CD4-positive, alpha-beta T cell (primary cell): Measurements from ENCODE around the gene HOPX. TPM values are rescaled to one million over a fixed set of nuclear protein-coding genes. Genes with fewer than 3 reads are reported as not detected.
"Not testable (repeated sequence)": the region's sequence is repeated elsewhere in the genome, so short reads cannot be mapped to it uniquely, and the experiment has no call there.

Source experiments
- ATAC-seq: fragments of 200-7000 bp; cut with Tn5 transposase; one replicate; pipeline ENCODE4 v1.10.0; 2022; ENCODE audit warnings: mild to moderate bottlenecking; ENCODE audit not compliant: poor library complexity
- CTCF ChIA-PET: fragments of 350-600 bp; sonication (Branson Sonifier 250); formaldehyde crosslinking; loops from one replicate; lab custom pipeline; 2021; ENCODE audit warnings: antibody characterized with exemption, inconsistent platforms; lab: Charles Lee
- POLR2A ChIA-PET: fragments of 350-600 bp; sonication (Branson Sonifier 250); formaldehyde crosslinking; loops from one replicate; lab custom pipeline; 2021; ENCODE audit warnings: antibody characterized with exemption, inconsistent platforms; lab: Charles Lee
- DNase-seq, 14 experiments: peaks; one replicate each; pipeline ENCODE4 v3.0.0-alpha.2; 2013 to 2020; ENCODE audit warnings: mixed read lengths in 2 of 14
- H3K27ac ChIP-seq, 2 donors: one replicate each; pipeline versions ENCODE4 v1.5.1 to v1.7.0; 2013; ENCODE audit warnings: low read length in 2 of 2, low read depth in 1 of 2, mild to moderate bottlenecking in 1 of 2
- H3K27me3 ChIP-seq, 2 experiments: 1 replicate in 1 of 2; 2 replicates in 1 of 2; pipeline versions ENCODE4 v1.6.1 to v1.7.0; 2013; ENCODE audit warnings: low read length in 2 of 2, control low read depth in 1 of 2, mild to moderate bottlenecking in 1 of 2, moderate library complexity in 1 of 2; ENCODE audit not compliant: insufficient read depth in 2 of 2, control insufficient read depth in 1 of 2
- H3K36me3 ChIP-seq: one replicate; pipeline ENCODE4 v1.6.1; 2013; ENCODE audit warnings: low read length, control low read depth; ENCODE audit not compliant: insufficient read depth
- H3K4me1 ChIP-seq: one replicate; pipeline ENCODE4 v1.6.1; 2013; ENCODE audit warnings: low read length, control low read depth; ENCODE audit not compliant: insufficient read depth
- H3K4me3 ChIP-seq: one replicate; pipeline ENCODE4 v1.5.1; 2013; ENCODE audit warnings: mild to moderate bottlenecking, low read length, moderate library complexity
- H3K9me3 ChIP-seq, 2 experiments: 1 replicate in 1 of 2; 2 replicates in 1 of 2; pipeline versions ENCODE4 v1.6.1 to v1.7.0; 2013; ENCODE audit warnings: low read length in 2 of 2, mild to moderate bottlenecking in 2 of 2, control low read depth in 1 of 2, moderate library complexity in 1 of 2; ENCODE audit not compliant: control insufficient read depth in 1 of 2, insufficient read depth in 1 of 2
- H3K27ac Mint-ChIP-seq: one replicate; pipeline ENCODE4 v1.8.0; 2020; ENCODE audit warnings: mixed read lengths
- H3K27me3 Mint-ChIP-seq: one replicate; pipeline ENCODE4 v1.8.0; 2021; ENCODE audit warnings: mixed read lengths
- H3K36me3 Mint-ChIP-seq: one replicate; pipeline ENCODE4 v1.8.0; 2021; ENCODE audit warnings: low read depth, mixed read lengths
- H3K4me1 Mint-ChIP-seq: one replicate; pipeline ENCODE4 v1.8.0; 2021; ENCODE audit warnings: low read depth, mixed read lengths
- H3K4me3 Mint-ChIP-seq: one replicate; pipeline ENCODE4 v1.8.0; 2020; ENCODE audit warnings: mild to moderate bottlenecking, mixed read lengths
- H3K9me3 Mint-ChIP-seq: one replicate; pipeline ENCODE4 v1.8.0; 2020; ENCODE audit warnings: mixed read lengths
- intact Hi-C, 2 experiments: fragments of 100-400 bp; cut with DNase I in 1 of 2; cut with micrococcal nuclease in 1 of 2; formaldehyde crosslinking; loops; one replicate each; pipeline versions ENCODE4 v1.15.1 to v1.9.0; 2023 to 2025; cut with DNase I, micrococcal nuclease
- total RNA-seq, 174 experiments: library from RNA in 2 of 174; stranded (reverse) in 2 of 174; gene quantifications; one replicate each; pipeline ENCODE4 v1.2.3 and lab custom pipeline; 2021 to 2026
- TF ChIP-seq, protein P1 (sequence below): fragments of 200-600 bp; IDR thresholded peaks from one replicate; pipeline ENCODE4 v1.8.0; 2022; ENCODE audit warnings: antibody characterized with exemption, mild to moderate bottlenecking

HOPX gene
- total RNA-seq, 2 experiments from 2014 or later, result 4.3 to 5.9 TPM

DNA sequence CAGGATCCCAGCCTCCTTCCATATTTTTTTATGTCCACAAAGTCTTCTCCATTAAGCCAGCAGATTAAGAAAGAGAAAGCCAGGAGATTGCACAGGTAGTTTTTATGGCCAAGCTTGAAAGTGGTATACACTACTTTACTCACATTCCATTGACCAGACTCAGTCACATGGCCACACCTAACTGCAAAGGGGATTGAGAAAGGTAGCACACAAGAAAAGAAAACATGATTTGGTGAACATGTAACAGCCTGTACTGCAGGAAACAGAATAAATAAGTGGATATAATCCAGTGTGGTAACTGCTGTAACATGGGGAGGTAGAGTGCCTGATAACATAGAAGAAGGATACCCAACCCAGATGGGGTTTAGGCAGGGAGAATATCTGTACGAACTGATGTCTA is 43.9 kb downstream of the HOPX start:
- Histone ChIP-seq H3K27ac (no peak overlapping the region), H3K4me1 (no peaks in the 10 kb centered on the region), H3K9me3 (no peaks in the 10 kb centered on the region), H3K27me3 (no peaks in the 10 kb centered on the region), H3K4me3 (no peak overlapping the region), H3K36me3 (no peaks in the 10 kb centered on the region)
- ATAC-seq, result no peak
- peaks cover 9% of the 10 kb centered on the region for H3K4me1 Mint-ChIP-seq
- no peaks in the 10 kb centered on the region for H3K36me3 Mint-ChIP-seq
- H3K4me3 Mint-ChIP-seq, result no peak overlapping the region
- no peaks in the 10 kb centered on the region for H3K9me3 Mint-ChIP-seq
- intact Hi-C loops, result no loop called here
- ChIA-PET CTCF (no interaction called here), POLR2A (no interaction called here)
- no peak for DNase-seq
- H3K27me3 Mint-ChIP-seq, result no peaks in the 10 kb centered on the region
- TF ChIP-seq, protein P1, sequence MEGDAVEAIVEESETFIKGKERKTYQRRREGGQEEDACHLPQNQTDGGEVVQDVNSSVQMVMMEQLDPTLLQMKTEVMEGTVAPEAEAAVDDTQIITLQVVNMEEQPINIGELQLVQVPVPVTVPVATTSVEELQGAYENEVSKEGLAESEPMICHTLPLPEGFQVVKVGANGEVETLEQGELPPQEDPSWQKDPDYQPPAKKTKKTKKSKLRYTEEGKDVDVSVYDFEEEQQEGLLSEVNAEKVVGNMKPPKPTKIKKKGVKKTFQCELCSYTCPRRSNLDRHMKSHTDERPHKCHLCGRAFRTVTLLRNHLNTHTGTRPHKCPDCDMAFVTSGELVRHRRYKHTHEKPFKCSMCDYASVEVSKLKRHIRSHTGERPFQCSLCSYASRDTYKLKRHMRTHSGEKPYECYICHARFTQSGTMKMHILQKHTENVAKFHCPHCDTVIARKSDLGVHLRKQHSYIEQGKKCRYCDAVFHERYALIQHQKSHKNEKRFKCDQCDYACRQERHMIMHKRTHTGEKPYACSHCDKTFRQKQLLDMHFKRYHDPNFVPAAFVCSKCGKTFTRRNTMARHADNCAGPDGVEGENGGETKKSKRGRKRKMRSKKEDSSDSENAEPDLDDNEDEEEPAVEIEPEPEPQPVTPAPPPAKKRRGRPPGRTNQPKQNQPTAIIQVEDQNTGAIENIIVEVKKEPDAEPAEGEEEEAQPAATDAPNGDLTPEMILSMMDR, result no peak
- no peak overlapping the region for H3K27ac Mint-ChIP-seq

DNA sequence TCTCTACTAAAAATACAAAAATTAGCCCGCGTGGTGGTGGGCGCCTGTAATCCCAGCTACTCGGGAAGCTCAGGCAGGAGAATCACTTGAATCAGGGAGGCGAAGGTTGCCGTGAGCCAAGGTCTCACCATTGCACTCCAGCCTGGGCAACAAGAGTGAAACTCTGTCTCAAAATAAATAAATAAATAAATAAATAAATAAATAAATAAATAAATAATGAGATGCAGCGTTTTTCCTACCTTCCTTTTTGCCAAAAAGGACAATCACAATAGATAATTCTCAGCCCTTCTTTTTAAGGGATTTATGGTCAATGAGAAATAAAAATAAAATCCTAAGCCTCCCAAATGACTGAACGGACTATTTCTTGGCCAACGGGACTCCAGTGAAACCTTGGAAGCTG is 46.1 kb downstream of the HOPX start:
- H3K36me3 ChIP-seq, POLR2A ChIA-PET, H3K4me1 Mint-ChIP-seq, DNase-seq, H3K4me1 ChIP-seq, CTCF ChIA-PET, ATAC-seq, H3K27me3 Mint-ChIP-seq, H3K27ac ChIP-seq, H3K4me3 ChIP-seq, H3K27ac Mint-ChIP-seq, H3K36me3 Mint-ChIP-seq, intact Hi-C loops, H3K9me3 ChIP-seq, H3K27me3 ChIP-seq, H3K9me3 Mint-ChIP-seq, H3K4me3 Mint-ChIP-seq: not testable (repeated sequence)

DNA sequence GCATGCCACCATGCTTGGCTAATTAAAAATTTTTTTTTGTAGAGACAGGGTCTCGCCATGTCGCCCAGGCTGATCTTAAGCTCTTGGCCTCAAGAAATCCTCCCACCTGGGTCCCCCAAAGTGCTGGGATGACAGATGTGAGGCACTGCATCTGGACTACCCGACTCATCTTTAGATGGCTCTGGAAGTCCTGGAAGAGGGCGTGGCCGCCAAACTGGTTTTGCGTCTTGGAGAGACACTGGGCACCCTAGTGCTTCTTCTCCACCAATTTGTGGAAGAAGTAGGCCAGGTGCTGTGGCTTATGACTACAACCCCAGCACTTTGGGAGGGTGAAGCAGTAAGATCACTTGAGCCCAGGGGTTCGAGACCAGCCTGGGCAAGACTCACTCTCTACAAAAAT is 47.6 kb downstream of the HOPX start:
- no peaks in the 10 kb centered on the region for H3K4me1 Mint-ChIP-seq
- no peaks in the 10 kb centered on the region for H3K4me1 ChIP-seq
- no peak overlapping the region for H3K4me3 Mint-ChIP-seq
- TF ChIP-seq, protein P1, result no peak
- H3K9me3 Mint-ChIP-seq, result no peaks in the 10 kb centered on the region
- no peak overlapping the region for H3K4me3 ChIP-seq
- ATAC-seq (no peak), DNase-seq (no peak)
- H3K36me3 Mint-ChIP-seq, result no peaks in the 10 kb centered on the region
- intact Hi-C loops, result no loop called here
- H3K27me3 ChIP-seq, result no peaks in the 10 kb centered on the region
- CTCF ChIA-PET, result no interaction called here
- POLR2A ChIA-PET, result no interaction called here
- H3K36me3 ChIP-seq, result no peaks in the 10 kb centered on the region
- no peak overlapping the region for H3K27ac Mint-ChIP-seq
- no peaks in the 10 kb centered on the region for H3K9me3 ChIP-seq
- H3K27ac ChIP-seq, result no peak overlapping the region
- H3K27me3 Mint-ChIP-seq, result no peaks in the 10 kb centered on the region

- Mint-ChIP-seq H3K9me3 (peaks cover 3% of the 10 kb centered on the region), H3K36me3 (no peaks in the 10 kb centered on the region), H3K27me3 (no peaks in the 10 kb centered on the region), H3K4me3 (no peak overlapping the region), H3K4me1 (no peaks in the 10 kb centered on the region), H3K27ac (no peak overlapping the region)
- no peaks in the 10 kb centered on the region for H3K4me1 ChIP-seq
- H3K27me3 ChIP-seq, result no peaks in the 10 kb centered on the region
- ChIA-PET POLR2A (no interaction called here), CTCF (interaction anchor here (0.6 kb wide), 1 partner anchor 10 kb away, joined by 3 read pairs; no protein-coding TSS in a partner anchor)
- ATAC-seq, result no peak
- peaks cover 0 to 4% of the 10 kb centered on the region in 2 experiments for H3K9me3 ChIP-seq
- no peak overlapping the region for H3K27ac ChIP-seq
- intact Hi-C loops, result no loop called here
- no peaks in the 10 kb centered on the region for H3K36me3 ChIP-seq
- no peak for DNase-seq
- no peak overlapping the region for H3K4me3 ChIP-seq
- TF ChIP-seq, protein P1, result no peak
Measured at GRCh38 chr4:56630876-56631666, 50.0 kb downstream of the HOPX start.
